K562 (cell line): ENCODE measurements around the gene SLC6A9. TPM values are rescaled to one million over a fixed set of nuclear protein-coding genes. Genes with fewer than 3 reads are reported as not detected.
A peak's percentile ranks its signal among the peaks of the same experiment; 100 is the strongest.

Source experiments
- ATF7 ChIP-seq: fragments of 450-650 bp; IDR thresholded peaks from 2 replicates; pipeline ENCODE4 v1.7.1; 2014; ENCODE audit warnings: mild to moderate bottlenecking, moderate library complexity
- BDP1 ChIP-seq: IDR thresholded peaks from 3 replicates; pipeline ENCODE4 v1.6.1; 2011; ENCODE audit not compliant: insufficient read length, insufficient read depth
- CHD1 ChIP-seq: fragments of 200-600 bp; sonication (generic); IDR thresholded peaks from one replicate; pipeline ENCODE4 v1.6.1; 2012; ENCODE audit warnings: mild to moderate bottlenecking, moderate library complexity, low read length, inconsistent platforms
- ETV1 ChIP-seq: fragments of 450-650 bp; conservative IDR thresholded peaks from 2 replicates; pipeline ENCODE4 v1.6.1; 2016; ENCODE audit warnings: missing genetic modification characterization, control low read depth, low read depth, missing compliant biosample characterization
- MCM5 ChIP-seq: fragments of 450-650 bp; IDR thresholded peaks from 2 replicates; pipeline ENCODE4 v1.6.1; 2016; ENCODE audit warnings: low read depth
- NCOA1 ChIP-seq: fragments of 450-650 bp; IDR thresholded peaks from 2 replicates; pipeline ENCODE4 v1.6.1; 2016; ENCODE audit warnings: low read depth
- NFE2L1 ChIP-seq: fragments of 450-650 bp; IDR thresholded peaks from 2 replicates; pipeline ENCODE4 v1.6.1; 2016; ENCODE audit warnings: missing genetic modification characterization, low read depth, mild to moderate bottlenecking, missing compliant biosample characterization, moderate library complexity, borderline replicate concordance
- RAD21 ChIP-seq, 2 experiments: fragments of 250-450 bp in 1 of 2; fragments of 450-650 bp in 1 of 2; sonication (Bioruptor Pico) in 1 of 2; formaldehyde crosslinking in 1 of 2; IDR thresholded peaks in 1 of 2; conservative IDR thresholded peaks in 1 of 2; 2 replicates each; pipeline versions ENCODE4 v1.4.0 to v1.8.0; 2020 to 2022; ENCODE audit warnings: mild to moderate bottlenecking in 2 of 2, moderate library complexity in 1 of 2
- SPI1 ChIP-seq: IDR thresholded peaks from 2 replicates; pipeline ENCODE4 v1.6.1; 2011; ENCODE audit warnings: low read depth, low read length, control low read depth, borderline replicate concordance
- STAG1 ChIP-seq: sonication (generic); formaldehyde crosslinking; IDR thresholded peaks from 2 replicates; pipeline ENCODE4 v1.5.0; 2020; ENCODE audit warnings: missing genetic modification reagents, borderline replicate concordance
- ZNF174 ChIP-seq: fragments of 250-450 bp; sonication (Bioruptor Pico); IDR thresholded peaks from 2 replicates; pipeline ENCODE4 v1.4.0; 2020; ENCODE audit warnings: mild to moderate bottlenecking
- ZNF589 ChIP-seq: fragments of 200-800 bp; sonication (Bioruptor generic); IDR thresholded peaks from 2 replicates; pipeline ENCODE4 v1.6.1; 2016; ENCODE audit warnings: low read depth, missing genetic modification characterization, missing compliant biosample characterization
- polyA plus RNA-seq, 8 experiments: library from polyadenylated mRNA; depleted of rRNA in 4 of 8; stranded (reverse) in 5 of 8; unstranded in 3 of 8; fragments of >200 nt; fragmentation: Nextera tagmentation in 2 of 8; fragmentation: Illumina TruSeq in 1 of 8; extraction: Ambion mirVana in 2 of 8; extraction: Trizol in 1 of 8; gene quantifications; 2 replicates each; pipeline versions ENCODE4 v1.2.1 to v1.2.3, GENCODE V29; 2011 to 2014; ENCODE audit warnings: inconsistent platforms in 1 of 8, missing spikeins in 1 of 8
- total RNA-seq, 7 experiments: library from RNA; depleted of rRNA in 6 of 7; stranded (reverse); fragments of >200 nt in 6 of 7; fragmentation: Illumina TruSeq in 2 of 7; extraction: Trizol in 2 of 7; gene quantifications; 2 replicates each; pipeline versions ENCODE4 v1.2.1 to v1.2.3, GENCODE V29; 2011 to 2021; ENCODE audit warnings: low replicate concordance in 1 of 7

SLC6A9 gene
- total and polyA plus RNA-seq, 9 of the 15 experiments (the other 6 are each of a cell fraction or from before 2014, with no cell fraction given), result 0.17 to 18.7 (median 2.9) TPM

GRCh38 chr1:43994794-43995790 is 36.2 kb downstream of the SLC6A9 start (continued):
- TF ChIP-seq MCM5 (no peak), ZNF589 (no peak), CHD1 (no peak), RAD21 (CRISPR knock-in tag; conservative IDR thresholded peaks at IDR 0.05 in 1 of 2, IDR thresholded peaks at IDR 0.05 in 1 of 2) (peak; percentile 57 to 86), ZNF174 (CRISPR knock-in tag) (no peak), STAG1 (CRISPR knock-in tag) (peak; percentile 81), ETV1 (peak; percentile 31; the same call in 1 of the 2 replicates), BDP1 (no peak), ATF7 (0 out of 2 replicates have a peak, but pooled peaks have one; percentile 11), NFE2L1 (tag) (no peak), NCOA1 (no peak), SPI1 (0 out of 2 replicates have a peak, but pooled peaks have one; percentile 39)
